WTC11 (cell line): Measurements from ENCODE around the gene EDA. TPM values are rescaled to one million over a fixed set of nuclear protein-coding genes. Genes with fewer than 3 reads are reported as not detected.

Source experiments
- ATAC-seq: fragments of 200-7000 bp; cut with Tn5 transposase; 2 replicates; pipeline ENCODE4 v1.10.0; 2021; ENCODE audit warnings: mild to moderate bottlenecking, moderate library complexity
- CTCF ChIA-PET: fragments of 300-600 bp; sonication (Branson Sonifier 250); formaldehyde crosslinking; loops from one replicate; lab custom pipeline; 2021; ENCODE audit warnings: antibody characterized with exemption; lab: Charles Lee
- POLR2A ChIA-PET: fragments of 350-600 bp; sonication (Branson Sonifier 250); formaldehyde crosslinking; loops from one replicate; lab custom pipeline; 2021; ENCODE audit warnings: antibody characterized with exemption; lab: Charles Lee
- DNase-seq: peaks from one replicate; pipeline ENCODE4 v3.0.0; 2021; ENCODE audit warnings: low spot score
- H3K27ac Mint-ChIP-seq: 2 replicates; pipeline ENCODE4 v1.8.0; 2021; ENCODE audit warnings: mixed read lengths
- H3K27me3 Mint-ChIP-seq: 2 replicates; pipeline ENCODE4 v1.8.0; 2021; ENCODE audit warnings: low read depth, mild to moderate bottlenecking, moderate library complexity, mixed read lengths
- H3K36me3 Mint-ChIP-seq: 2 replicates; pipeline ENCODE4 v1.8.0; 2021; ENCODE audit warnings: mixed read lengths
- H3K4me1 Mint-ChIP-seq: 2 replicates; pipeline ENCODE4 v1.8.0; 2022; ENCODE audit warnings: mixed read lengths
- H3K4me3 Mint-ChIP-seq: 2 replicates; pipeline ENCODE4 v1.8.0; 2021; ENCODE audit warnings: mild to moderate bottlenecking, moderate library complexity, mixed read lengths
- H3K9me3 Mint-ChIP-seq: 2 replicates; pipeline ENCODE4 v1.8.0; 2021; ENCODE audit warnings: mixed read lengths
- ATF1 ChIP-seq: sonication (generic); formaldehyde crosslinking; IDR thresholded peaks from 2 replicates; pipeline ENCODE4 v1.8.1; 2023; ENCODE audit warnings: mild to moderate bottlenecking, moderate library complexity, missing genetic modification reagents
- CBFB ChIP-seq: sonication (generic); formaldehyde crosslinking; IDR thresholded peaks from 2 replicates; pipeline ENCODE4 v1.8.1; 2022; ENCODE audit warnings: mild to moderate bottlenecking, low read depth, missing genetic modification reagents
- CREB1 ChIP-seq: sonication (generic); formaldehyde crosslinking; IDR thresholded peaks from 2 replicates; pipeline ENCODE4 v1.8.0; 2023; ENCODE audit warnings: mild to moderate bottlenecking, missing genetic modification reagents
- E2F5 ChIP-seq: sonication (generic); formaldehyde crosslinking; IDR thresholded peaks from 2 replicates; pipeline ENCODE4 v1.8.1; 2022; ENCODE audit warnings: mild to moderate bottlenecking, moderate library complexity, missing genetic modification reagents
- FOXJ3 ChIP-seq: sonication (generic); formaldehyde crosslinking; IDR thresholded peaks from 2 replicates; pipeline ENCODE4 v1.9.0; 2021; ENCODE audit warnings: missing genetic modification reagents, mild to moderate bottlenecking, borderline replicate concordance
- GRHL2 ChIP-seq: fragments of 250-450 bp; sonication (Bioruptor Pico); IDR thresholded peaks from 2 replicates; pipeline ENCODE4 v1.8.0; 2022; ENCODE audit warnings: mild to moderate bottlenecking, moderate library complexity; ENCODE audit not compliant: insufficient replicate concordance, severe bottlenecking
- NR3C1 ChIP-seq: sonication (generic); formaldehyde crosslinking; conservative IDR thresholded peaks from 2 replicates; pipeline ENCODE4 v1.8.1; 2023; ENCODE audit warnings: low read depth, mild to moderate bottlenecking, missing genetic modification reagents
- PRDM15 ChIP-seq: sonication (generic); formaldehyde crosslinking; IDR thresholded peaks from 2 replicates; pipeline ENCODE4 v1.8.0; 2022; ENCODE audit warnings: missing genetic modification reagents
- PRRX2 ChIP-seq: fragments of 250-450 bp; sonication (Bioruptor Pico); IDR thresholded peaks from 2 replicates; pipeline ENCODE4 v1.8.0; 2021; ENCODE audit warnings: mild to moderate bottlenecking
- SMAD3 ChIP-seq: sonication (generic); formaldehyde crosslinking; IDR thresholded peaks from 2 replicates; pipeline ENCODE4 v1.8.0; 2022; ENCODE audit warnings: missing genetic modification reagents, mild to moderate bottlenecking, borderline replicate concordance
- SOX15 ChIP-seq: fragments of 250-450 bp; sonication (Bioruptor Pico); IDR thresholded peaks from 2 replicates; pipeline ENCODE4 v1.9.0; 2021; ENCODE audit warnings: mild to moderate bottlenecking
- USF2 ChIP-seq: sonication (generic); formaldehyde crosslinking; IDR thresholded peaks from 2 replicates; pipeline ENCODE4 v1.8.1; 2023; ENCODE audit warnings: mild to moderate bottlenecking, missing genetic modification reagents, moderate library complexity
- ZMAT4 ChIP-seq: fragments of 250-450 bp; sonication (Bioruptor Pico); IDR thresholded peaks from 2 replicates; pipeline ENCODE4 v1.9.0; 2021; ENCODE audit warnings: mild to moderate bottlenecking
- ZNF138 ChIP-seq: sonication (generic); formaldehyde crosslinking; conservative IDR thresholded peaks from 2 replicates; pipeline ENCODE4 v1.8.1; 2022; ENCODE audit warnings: mild to moderate bottlenecking, moderate library complexity, missing genetic modification reagents
- ZNF423 ChIP-seq: fragments of 250-450 bp; sonication (Bioruptor Pico); IDR thresholded peaks from 2 replicates; pipeline ENCODE4 v2.1.2; 2022; ENCODE audit warnings: mild to moderate bottlenecking, moderate library complexity
- ZSCAN18 ChIP-seq: fragments of 250-450 bp; sonication (Bioruptor Pico); IDR thresholded peaks from 2 replicates; pipeline ENCODE4 v2.1.2; 2022; ENCODE audit warnings: mild to moderate bottlenecking, moderate library complexity
- total RNA-seq: library from RNA; stranded (reverse); gene quantifications from 3 replicates; pipeline ENCODE4 v1.2.3, GENCODE V29; 2021
- TF ChIP-seq, protein P1 (sequence below): fragments of 250-450 bp; sonication (Bioruptor Pico); IDR thresholded peaks from 2 replicates; pipeline ENCODE4 v1.9.0; 2021; ENCODE audit warnings: mild to moderate bottlenecking, borderline replicate concordance

The EDA gene
- total RNA-seq, 1 experiment from 2014 or later = 15.1 TPM

GRCh38 chrX:70016513-70016912 is 400.6 kb downstream of the EDA start (continued):
- TF ChIP-seq FOXJ3 (CRISPR knock-in tag) = no peak
- no peak for TF ChIP-seq PRDM15 (CRISPR knock-in tag)
- TF ChIP-seq ZMAT4 (CRISPR knock-in tag) = no peak
- TF ChIP-seq ZSCAN18 (CRISPR knock-in tag) = no peak

- ATAC-seq (no peak), DNase-seq (no peak)
- Mint-ChIP-seq H3K4me1 (peaks cover 14% of the 10 kb centered on the region), H3K27me3 (peaks cover 4% of the 10 kb centered on the region; the same call in 1 of the 2 replicates), H3K36me3 (0 out of 2 replicates have a peak, but pooled peaks cover 7% of the 10 kb centered on the region), H3K4me3 (no peak overlapping the region), H3K27ac (no peak overlapping the region), H3K9me3 (peaks cover 14% of the 10 kb centered on the region)
- ChIA-PET CTCF (no interaction called here), POLR2A (no interaction called here)
- TF ChIP-seq CBFB (CRISPR knock-in tag) (no peak), E2F5 (CRISPR knock-in tag) (no peak), CREB1 (CRISPR knock-in tag) (no peak)
- TF ChIP-seq, all 79 proteins: peak for 0
Observed at GRCh38 chrX:70022616-70023015, 406.7 kb downstream of the EDA start.

DNA sequence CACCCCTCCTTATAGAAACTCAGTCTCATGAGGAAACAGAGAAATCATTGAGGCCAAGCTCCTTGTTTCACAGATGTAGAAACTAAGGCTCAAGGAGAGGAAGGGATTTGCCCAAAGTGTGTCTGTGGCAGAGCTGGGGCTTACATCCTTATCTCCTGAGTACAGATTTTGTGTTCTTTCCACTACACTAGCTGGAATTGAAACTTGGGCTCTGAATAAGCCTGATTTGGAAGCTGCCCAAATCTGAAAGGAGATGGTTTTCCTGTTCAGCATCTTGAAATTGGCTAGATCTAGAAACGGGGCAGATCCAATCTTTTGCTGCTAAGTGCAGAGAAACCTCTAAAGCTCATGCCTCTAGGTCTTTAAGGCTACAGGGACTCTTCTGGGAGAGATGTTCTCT is 409.6 kb downstream of the EDA start:
- peaks cover 20% of the 10 kb centered on the region for H3K4me1 Mint-ChIP-seq
- ChIA-PET POLR2A (interaction anchor here (0.6 kb wide), 1 partner anchor 1194 kb away, joined by 8 read pairs; no protein-coding TSS in a partner anchor), CTCF (interaction anchor here (0.9 to 2.1 kb wide), 2 partner anchors 8 to 522 kb away, joined by 5 to 6 read pairs; no protein-coding TSS in a partner anchor)
- H3K27ac Mint-ChIP-seq = no peak overlapping the region
- H3K36me3 Mint-ChIP-seq = no peaks in the 10 kb centered on the region
- ATAC-seq = no peak
- H3K4me3 Mint-ChIP-seq = no peak overlapping the region
- H3K27me3 Mint-ChIP-seq = no peaks in the 10 kb centered on the region; the same call in 1 of the 2 replicates
- no peaks in the 10 kb centered on the region for H3K9me3 Mint-ChIP-seq
- no peak for DNase-seq
- no peak for TF ChIP-seq GRHL2 (CRISPR knock-in tag)
- TF ChIP-seq SMAD3 (CRISPR knock-in tag) = no peak
- no peak for TF ChIP-seq ZNF138
- TF ChIP-seq SOX15 (CRISPR knock-in tag) = no peak
- no peak for TF ChIP-seq PRRX2 (CRISPR knock-in tag)
- no peak for TF ChIP-seq ATF1 (CRISPR knock-in tag)
- TF ChIP-seq USF2 (CRISPR knock-in tag) = no peak
- no peak for TF ChIP-seq NR3C1 (CRISPR knock-in tag)
- TF ChIP-seq, protein P1, sequence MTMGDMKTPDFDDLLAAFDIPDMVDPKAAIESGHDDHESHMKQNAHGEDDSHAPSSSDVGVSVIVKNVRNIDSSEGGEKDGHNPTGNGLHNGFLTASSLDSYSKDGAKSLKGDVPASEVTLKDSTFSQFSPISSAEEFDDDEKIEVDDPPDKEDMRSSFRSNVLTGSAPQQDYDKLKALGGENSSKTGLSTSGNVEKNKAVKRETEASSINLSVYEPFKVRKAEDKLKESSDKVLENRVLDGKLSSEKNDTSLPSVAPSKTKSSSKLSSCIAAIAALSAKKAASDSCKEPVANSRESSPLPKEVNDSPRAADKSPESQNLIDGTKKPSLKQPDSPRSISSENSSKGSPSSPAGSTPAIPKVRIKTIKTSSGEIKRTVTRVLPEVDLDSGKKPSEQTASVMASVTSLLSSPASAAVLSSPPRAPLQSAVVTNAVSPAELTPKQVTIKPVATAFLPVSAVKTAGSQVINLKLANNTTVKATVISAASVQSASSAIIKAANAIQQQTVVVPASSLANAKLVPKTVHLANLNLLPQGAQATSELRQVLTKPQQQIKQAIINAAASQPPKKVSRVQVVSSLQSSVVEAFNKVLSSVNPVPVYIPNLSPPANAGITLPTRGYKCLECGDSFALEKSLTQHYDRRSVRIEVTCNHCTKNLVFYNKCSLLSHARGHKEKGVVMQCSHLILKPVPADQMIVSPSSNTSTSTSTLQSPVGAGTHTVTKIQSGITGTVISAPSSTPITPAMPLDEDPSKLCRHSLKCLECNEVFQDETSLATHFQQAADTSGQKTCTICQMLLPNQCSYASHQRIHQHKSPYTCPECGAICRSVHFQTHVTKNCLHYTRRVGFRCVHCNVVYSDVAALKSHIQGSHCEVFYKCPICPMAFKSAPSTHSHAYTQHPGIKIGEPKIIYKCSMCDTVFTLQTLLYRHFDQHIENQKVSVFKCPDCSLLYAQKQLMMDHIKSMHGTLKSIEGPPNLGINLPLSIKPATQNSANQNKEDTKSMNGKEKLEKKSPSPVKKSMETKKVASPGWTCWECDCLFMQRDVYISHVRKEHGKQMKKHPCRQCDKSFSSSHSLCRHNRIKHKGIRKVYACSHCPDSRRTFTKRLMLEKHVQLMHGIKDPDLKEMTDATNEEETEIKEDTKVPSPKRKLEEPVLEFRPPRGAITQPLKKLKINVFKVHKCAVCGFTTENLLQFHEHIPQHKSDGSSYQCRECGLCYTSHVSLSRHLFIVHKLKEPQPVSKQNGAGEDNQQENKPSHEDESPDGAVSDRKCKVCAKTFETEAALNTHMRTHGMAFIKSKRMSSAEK (CRISPR knock-in tag) = no peak
- TF ChIP-seq ZNF423 (CRISPR knock-in tag) = no peak
- no peak for TF ChIP-seq PRDM15 (CRISPR knock-in tag)
